GM23248 (cell line): Measurements from ENCODE around the gene SEC11A.

Experiments
- EZH2 ChIP-seq: fragments of 200-600 bp; sonication (generic); IDR thresholded peaks from 2 replicates; pipeline ENCODE4 v1.6.1; 2018; ENCODE audit warnings: antibody characterized with exemption, mild to moderate bottlenecking; ENCODE audit not compliant: insufficient read depth, poor library complexity, severe bottlenecking
- EZH2phosphoT487 ChIP-seq: fragments of 200-600 bp; sonication (generic); IDR thresholded peaks from 2 replicates; pipeline ENCODE4 v1.6.1; 2018; ENCODE audit warnings: antibody characterized with exemption, moderate library complexity, mild to moderate bottlenecking, low read depth; ENCODE audit not compliant: insufficient read depth

GRCh38 chr15:84666373-84666772, 49.6 kb downstream of the SEC11A start:
- TF ChIP-seq EZH2, result no peak
- TF ChIP-seq EZH2phosphoT487, result no peak
